Measurements from ENCODE around the gene RBM33.

Gene RBM33

DNA sequence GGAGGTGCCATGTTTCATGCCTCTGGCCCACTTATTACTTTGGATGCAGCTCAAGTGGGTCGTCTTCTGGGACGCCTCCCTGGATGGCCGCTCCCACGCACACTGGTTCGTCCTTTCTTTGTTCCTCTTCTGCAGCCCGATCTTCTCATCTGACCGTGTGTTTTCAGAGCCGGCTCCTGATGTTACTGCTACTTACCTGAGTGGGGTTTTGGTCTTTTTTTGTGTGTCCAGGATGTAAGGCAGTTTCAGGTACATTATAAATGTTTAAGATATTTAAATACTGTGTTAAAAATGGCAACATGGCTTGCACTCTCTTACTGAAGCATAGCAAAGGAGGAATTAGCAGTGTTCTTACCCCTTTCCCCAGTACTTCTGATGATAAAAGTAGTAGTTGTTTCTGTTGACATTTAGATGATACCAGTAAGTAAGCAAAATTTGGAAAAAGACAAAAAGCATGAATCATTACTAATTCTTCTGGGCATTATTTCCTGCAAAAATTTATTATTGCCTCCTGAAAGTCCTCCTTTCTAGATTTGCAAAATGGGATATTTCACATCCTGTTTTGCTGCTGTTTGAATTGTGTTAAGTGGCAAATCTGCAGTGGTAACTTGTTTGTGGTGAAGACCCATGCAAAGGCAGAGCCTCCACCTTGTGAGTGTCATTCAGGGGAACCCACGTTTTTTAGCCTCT lies 108.4 kb downstream of the RBM33 start:
- DNase-seq: no peak

DNA sequence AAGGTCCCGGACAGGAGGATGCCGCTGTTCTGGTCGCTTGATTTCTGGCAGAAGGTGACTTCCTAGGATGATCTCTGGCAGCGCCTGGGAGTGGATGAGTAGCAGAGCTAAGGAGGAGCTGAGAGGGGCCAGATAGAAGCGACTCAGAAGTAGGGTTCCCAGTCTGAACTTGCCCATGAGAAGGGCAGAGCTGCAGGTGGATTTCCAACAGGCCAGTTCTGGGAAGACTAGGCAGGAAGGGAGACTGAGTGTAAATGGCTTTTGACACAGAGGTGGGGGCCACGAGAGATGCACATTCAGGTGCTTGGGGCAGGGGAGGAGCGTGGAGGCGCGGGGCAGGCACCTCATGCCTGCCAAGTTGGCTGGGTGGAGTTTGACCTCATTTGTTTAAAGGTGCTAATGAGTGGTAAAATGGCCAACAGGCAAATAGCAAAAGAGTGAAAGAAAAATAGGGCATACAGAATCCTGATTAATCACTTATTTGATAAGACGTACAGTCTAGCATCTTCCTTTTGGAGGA lies 109.0 kb downstream of the RBM33 start:
- DNase-seq: no peak

- DNase-seq: no peak
Observed at GRCh38 chr7:155754165-155754564, 109.7 kb downstream of the RBM33 start.

DNA sequence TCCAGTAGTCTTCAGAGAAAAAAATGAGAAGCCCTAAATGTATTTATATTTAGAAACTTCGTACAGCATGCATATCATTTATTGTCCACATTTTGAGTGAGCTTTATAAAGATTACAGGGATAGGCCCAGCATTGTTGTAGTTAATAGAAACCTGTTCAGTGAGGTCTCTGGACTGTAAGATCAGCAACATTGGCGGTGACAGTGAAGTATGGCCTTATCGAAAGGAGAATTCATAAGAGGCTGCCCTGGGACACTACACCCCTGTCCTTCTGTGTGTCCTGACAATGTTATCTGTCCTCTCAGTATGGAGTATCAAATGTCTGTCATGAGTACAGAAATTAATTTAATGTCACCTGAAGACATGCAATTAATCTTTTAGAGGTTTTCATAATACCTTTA lies 110.6 kb downstream of the RBM33 start:
- DNase-seq: no peak

DNA sequence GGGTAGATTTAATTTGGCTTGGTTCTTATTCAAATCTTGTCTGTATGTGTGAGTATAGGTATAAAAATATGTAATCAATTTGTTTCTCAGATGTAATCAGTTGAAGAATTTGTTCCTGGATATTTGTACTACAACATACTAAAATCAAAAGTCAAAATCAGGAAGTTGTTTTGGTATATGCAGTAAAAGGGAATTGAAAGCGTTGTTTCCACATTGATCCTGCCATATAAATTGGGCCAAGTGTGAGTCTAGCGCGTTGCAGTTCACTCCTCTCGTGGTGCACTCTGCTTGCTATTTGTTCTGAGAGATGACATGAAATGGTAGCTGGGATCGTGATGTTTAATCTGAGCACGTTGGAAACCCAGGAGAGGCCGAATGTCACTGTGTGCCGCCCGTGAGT lies 111.9 kb downstream of the RBM33 start:
- DNase-seq: no peak

DNA sequence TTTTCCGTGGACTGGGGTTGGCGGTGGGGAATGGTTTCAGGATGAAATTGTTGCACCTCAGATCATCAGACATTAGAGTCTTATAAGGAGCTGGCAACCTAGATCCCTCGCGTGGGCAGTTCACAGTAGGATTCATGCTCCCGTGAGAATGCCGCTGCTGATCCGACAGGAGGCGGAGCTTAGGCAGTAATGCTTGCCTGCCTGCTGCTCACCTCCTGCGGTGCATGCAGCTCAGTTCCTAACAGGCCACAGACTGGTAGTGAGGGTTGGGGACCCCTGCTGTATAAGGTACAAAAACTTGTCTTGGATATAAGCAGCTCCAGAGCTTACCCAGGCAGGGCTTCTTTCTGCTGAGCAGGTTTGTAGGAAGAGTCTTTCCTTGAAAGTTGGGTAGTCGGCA lies 113.9 kb downstream of the RBM33 start:
- no peak for DNase-seq

DNA sequence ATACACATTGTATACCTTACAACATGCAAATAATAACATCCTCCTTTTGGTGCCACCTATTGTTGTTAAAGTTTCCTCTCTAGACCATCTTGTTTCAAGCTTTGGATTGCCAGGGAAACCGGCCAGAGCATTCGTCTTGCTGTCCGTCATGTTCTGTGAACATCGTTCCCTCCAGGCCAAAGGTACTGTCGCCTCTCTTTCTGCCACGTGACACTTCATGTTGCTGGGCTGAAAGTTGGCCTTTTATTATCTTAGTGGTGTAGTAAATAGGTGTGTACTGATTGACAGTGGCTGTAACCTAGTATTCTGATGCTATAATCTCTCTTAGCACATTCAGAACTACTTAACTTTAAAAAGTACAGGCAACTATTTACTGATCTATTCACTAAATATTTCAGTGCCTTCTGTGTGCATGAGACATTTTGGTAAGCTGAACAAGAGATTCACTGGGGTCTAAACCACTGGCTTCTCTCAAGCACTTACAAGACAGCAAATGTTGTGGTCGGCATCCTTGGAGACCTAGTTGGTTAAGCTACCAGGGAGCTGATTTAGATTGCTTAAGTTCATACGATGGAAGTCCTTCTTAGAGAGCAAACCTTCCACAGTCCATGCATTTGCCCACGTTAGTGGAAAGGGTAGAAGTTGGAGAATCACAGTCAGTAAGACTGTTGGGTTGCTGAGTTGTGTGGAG lies 115.4 kb downstream of the RBM33 start:
- DNase-seq: no peak

DNA sequence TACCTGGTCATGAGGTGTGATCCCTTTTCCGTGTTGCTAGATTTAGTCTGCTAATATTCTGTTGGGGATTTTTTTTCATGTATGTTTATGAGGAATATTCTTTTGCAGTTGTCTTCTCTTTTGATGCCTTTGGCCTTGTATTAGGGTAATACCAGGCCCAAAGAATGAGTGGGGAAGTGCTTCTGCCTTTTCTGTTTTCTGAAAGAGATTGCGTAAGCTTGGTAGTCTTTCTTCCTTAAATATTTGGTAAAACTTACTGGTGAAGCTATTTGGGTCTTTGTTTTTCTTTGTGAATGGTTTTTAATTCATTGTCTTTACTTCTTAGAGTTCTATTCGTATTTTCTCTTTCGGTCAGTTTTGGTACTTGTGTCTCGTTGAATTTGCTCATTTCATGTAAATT lies 116.7 kb downstream of the RBM33 start:
- no peak for DNase-seq

DNA sequence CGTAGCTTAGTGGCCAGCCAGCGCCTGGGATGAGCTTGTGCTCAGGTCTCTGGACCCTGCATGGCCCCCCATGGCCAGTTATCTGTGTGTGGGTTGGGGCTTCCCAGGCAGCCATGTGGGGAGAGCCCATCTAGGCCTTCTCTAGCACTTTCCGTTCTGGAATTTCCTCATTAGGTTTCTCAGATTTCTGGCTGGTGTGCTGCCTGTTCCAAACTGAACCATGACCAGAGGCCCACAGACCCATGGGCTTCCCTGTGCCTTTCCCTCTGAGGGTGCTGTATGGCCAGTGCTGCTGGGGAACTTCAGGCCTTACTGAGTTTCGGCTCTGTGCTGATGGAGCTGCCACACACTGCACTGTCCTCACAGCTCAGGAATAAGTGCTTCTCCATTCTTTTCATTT lies 117.6 kb downstream of the RBM33 start:
- DNase-seq: no peak

DNA sequence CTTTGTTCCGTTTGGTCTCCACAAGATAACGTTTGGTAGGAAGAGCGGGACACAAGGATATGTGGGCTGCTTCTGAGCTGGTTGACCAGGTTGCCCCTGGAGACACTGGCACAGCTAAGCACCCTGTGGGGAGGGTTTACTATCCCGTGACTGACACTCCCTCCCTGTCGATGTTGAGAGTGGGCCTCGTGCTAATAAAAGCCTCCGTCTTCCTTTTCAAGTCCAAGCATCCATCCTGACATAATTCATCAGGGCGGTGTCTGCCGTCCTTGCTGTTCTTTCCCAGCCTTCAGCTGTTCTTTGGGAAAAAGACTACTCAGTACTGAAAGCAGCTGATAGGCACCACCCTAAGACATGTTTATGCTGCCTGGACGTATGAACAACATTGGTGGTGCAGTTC lies 118.2 kb downstream of the RBM33 start:
- no peak for DNase-seq

DNA sequence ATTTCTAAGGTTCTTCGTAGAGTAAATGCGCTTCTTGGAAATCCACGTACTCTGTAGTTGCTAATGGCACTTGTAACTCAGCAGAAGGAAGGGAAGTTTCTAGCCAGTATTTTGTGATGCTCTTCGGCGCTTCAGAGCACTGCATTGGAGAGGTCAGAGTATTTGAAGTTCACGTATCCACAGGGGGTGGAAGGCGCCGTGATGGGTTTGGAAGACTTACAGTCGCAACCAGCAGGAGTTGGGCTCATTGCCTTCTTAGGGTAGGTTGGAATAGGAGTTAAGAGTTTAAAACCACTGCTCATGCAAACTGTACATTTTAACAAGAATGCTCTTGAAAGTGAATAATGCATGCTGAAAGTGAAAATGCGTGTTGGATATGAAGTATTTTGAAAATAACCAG lies 118.7 kb downstream of the RBM33 start:
- DNase-seq: no peak

DNA sequence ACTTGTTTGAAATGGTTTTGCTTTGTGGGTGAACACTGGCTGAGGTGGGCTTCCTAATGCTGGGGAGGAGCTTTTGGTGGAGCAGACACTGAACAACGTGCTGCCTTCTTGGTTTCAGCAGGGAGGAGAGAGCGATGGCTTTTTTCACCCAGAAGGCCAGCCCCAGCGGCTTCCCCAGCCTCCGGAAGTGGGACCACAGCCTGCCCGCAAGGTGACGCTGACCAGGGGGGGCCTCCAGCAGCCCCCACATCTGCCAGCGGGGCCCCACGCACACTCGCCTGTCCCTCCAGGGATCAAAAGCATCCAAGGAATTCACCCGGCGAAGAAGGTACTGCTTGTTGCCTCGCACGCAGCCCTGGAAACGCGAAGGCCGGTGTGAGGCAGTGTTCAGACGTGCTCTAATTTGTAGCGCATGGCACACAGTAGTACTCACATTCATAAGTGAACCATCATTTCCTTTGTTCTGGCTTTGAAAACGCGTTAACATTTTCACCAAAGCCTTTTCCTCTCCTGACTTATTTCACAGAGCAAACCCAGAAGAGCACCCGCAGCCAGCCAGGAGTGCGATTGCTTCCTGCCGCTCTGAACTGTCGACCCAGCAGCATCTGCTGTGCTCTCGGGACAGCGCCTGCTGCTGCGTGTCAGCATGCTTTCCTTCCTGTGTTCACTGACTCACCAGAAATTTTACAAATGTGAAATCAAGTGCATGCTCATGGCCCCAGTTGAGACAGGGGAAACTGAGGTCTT lies 119.4 kb downstream of the RBM33 start:
- DNase-seq: no peak

DNA sequence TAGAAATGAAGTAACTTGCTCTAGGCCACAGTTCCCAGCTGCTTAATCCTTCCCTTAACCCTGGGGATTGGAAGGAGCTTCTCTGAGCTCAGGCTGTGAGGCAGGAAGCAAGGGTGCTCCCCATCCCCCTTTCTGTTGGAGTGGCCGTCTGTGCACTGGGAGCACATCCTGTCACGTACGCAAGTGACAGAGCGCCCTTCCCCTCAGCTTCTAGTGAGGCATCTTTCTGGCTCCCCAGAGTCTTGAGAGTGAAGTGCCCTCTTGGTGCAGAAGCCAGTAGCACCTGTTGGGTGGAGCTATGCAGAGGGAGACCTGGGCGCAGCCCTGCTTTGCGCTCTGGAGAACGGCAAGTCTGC lies 120.0 kb downstream of the RBM33 start:
- no peak for DNase-seq

DNA sequence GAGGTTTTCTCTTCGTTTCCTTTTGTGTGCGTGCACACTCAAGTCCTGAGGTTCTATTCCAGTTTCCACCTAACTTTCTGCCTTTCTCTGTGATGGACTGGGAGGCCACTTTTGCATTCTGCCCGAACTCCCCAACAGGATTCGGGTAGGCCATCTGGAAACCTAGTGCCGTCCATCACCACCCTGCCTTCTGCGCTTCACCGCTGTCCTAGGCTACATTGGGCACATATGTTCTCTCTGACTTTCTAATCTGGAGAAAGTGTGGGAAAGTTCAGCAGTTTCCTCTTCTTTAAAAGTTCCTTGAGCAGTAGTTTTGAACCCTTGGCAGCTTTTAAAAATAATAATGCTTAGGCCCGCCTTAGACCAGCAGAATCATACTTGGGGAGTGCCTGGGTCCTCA lies 121.0 kb downstream of the RBM33 start:
- DNase-seq: no peak

DNA sequence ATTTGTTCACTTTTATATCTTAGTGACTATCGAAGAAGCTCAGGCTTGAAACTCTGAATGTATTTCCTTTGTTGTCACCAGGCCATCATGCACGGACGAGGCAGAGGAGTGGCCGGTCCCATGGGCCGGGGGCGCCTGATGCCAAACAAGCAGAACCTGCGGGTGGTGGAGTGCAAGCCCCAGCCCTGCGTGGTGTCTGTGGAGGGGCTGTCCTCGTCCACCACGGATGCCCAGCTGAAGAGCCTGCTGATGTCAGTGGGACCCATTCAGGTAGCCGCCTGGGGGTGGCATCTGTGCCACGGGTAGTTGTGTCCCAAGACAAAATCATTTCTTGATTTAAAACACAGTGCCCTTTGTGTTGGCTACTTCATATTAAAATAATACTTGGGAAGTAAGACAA lies 121.9 kb downstream of the RBM33 start:
- DNase-seq: no peak

DNA sequence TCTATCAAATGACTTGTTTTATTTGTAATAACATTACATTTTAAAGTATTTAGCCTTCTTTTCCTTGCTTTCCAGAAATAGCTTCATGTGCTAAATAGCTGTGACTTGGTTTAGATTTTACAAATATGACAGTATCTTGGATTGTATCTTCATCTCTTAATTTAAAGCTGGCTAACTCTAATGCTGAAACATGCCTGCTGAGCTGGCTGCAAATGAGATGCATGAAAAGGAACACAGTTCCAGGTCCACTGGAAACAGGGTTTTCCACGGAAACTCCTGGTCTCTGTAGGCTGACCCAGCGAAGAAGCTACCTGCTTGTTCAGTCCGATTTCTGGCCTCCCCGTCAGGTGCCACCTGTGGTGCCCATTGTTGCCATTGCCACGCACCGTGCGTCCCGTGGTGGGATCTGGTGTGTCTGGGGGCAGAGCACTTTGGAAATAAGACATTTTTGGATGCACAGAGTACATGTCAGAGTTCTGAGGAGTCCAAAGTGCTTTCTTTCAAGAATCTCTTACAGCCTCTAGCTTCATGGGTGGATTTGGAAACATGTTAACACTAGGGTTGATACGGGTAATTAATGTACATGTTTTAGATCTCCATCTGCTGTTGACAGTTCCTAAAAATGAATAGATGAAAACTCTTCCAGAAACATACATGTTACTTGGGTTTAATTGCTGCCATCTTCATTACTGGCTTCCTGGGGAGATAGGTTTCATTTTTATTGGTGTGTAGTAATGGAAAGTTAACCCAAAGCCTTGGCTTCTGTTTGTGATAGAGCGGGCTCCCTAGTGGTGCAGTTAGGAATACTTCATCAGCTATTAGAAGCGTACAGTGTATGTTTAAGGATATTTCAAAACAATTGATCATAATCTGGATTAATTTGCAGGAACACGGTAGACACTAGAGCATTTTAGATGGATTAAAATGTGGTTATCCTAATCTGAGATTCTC lies 122.8 kb downstream of the RBM33 start:
- no peak for DNase-seq

DNA sequence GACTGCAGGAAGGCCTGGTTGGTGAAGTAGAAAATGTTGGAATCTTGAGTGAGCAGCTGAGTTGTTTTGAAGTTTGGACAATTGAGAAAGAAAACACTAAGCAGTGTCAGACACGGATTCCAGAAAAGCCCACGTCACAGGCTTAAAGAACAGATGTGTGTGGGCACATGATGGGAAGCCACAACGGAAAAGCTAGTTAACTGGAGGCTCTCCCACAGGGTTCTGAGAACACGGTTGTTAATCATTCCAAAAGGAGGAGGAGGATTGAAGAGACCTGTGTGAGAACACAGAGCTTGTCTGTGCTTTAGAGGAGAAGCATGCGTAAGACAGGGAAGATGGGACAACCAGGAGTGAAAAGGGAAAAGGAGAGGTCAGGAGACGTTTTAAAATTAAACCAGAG lies 125.2 kb downstream of the RBM33 start:
- DNase-seq: no peak

- DNase-seq: no peak
Observed at GRCh38 chr7:155770241-155770640, 125.8 kb downstream of the RBM33 start.

DNA sequence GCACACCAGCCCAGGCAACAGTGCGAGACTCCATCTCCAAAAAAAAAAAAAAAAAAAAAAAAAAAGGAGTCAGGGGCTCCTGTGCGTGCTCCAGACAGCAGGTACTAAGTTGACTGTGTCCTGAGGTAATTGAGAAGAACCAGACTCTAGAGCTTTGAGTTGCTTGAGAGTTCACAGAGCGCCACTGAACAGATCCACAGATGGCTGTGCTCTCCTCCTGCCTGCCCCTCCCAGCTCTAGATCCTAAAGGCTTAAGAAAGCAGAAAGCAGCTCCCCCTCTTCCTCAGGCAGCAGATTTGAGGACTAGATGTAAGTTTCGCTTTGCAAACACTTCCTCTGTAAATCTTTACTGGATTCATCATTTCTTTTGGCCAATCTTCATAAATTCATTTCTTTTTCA lies 129.1 kb downstream of the RBM33 start:
- DNase-seq: no peak

- no peak for DNase-seq
Observed at GRCh38 chr7:155774947-155775346, 130.5 kb downstream of the RBM33 start.

DNA sequence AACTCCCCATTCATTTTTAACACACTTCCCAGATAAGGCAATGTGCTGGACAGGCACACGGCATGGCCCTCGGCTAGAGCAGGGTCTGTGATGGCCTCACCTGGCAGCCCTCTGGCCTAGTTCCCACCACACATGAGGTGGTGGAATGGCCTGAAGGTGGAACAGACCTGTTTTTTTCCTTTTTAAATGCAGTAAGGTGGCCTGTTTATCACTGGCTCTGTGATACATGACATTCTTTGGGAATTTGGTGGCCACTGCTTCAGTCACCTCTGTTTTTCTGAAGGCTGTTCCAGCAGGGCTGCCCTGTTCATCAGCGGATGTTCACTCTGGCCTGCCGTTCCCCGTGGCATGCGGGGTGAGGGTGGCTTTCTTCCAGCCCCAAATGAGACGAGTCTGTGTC lies 131.2 kb downstream of the RBM33 start:
- DNase-seq: no peak

GRCh38 chr7:155776606-155777005 lies 132.1 kb downstream of the RBM33 start:
- DNase-seq: no peak

DNA sequence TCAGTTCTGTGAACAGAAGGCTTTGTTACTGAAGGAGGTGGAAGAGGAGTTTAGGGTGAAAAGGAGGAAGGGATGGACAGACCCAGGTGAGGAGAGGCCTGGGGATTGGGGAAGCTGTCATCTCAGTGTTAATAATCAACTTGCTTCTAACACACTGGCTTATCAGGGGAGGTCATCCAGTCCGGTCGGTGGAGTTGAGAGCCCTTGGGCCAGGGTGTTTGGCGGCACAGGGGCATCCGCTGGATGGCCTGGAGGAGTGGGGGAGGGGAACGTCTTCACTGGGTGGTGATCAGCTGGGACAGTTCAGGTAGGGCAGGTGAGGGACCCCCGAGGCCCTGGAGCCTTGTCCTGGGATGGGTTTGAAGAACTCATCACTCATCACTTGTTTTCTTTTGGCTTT lies 133.9 kb downstream of the RBM33 start:
- no peak for DNase-seq
